ENCODE data around the gene TEX54. TPM values are rescaled to one million over a fixed set of nuclear protein-coding genes. Genes with fewer than 3 reads are reported as not detected.

Gene TEX54
- total and polyA plus RNA-seq, 2 of the 4 experiments (the other 2 are of a cell fraction) = not detected

DNA sequence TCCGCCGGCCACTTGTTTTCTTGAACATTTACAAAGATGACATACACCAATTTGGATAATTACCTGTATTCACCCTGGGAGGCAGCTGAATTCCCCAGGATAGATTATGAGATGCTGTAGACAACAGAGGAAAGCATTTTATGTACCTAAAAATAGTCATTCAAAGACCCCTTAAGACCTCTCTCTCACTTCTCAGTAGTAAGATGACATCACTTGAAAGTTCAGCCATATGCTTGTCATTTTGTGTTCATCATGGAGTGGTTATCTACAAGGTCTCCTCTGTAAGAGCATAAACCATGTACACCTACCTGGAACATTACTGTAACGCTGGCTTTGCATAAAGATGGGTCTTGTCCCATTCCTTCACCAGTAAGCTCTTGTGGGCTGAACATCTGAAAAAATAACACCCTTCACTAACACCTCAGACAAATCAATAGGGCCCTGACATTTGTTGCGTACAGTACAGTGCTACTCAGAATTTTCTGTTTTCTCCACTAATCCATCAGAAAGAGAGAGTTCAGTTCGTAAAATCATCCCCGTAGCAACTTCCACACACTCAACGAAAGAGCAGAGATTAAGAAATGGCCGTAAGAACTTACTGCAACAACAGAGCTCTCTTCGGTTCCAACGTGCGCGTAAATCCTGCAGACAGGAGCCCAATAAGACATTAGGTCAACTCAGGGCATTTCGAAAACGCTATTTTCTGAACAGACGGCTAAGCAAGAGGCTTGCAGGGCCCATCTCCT, 22.4 kb upstream of the TEX54 start (continued):
- no peak for TF ChIP-seq USF2 (IDR thresholded peaks at IDR 0.05; ENCODE audit: low read depth, low read length)

- H3K4ac ChIP-seq (ENCODE audit: low read depth, low read length) = no peak overlapping the region
- 0 out of 2 replicates have a peak, but pooled peaks cover 4% of the 10 kb centered on the region for H3K9me1 ChIP-seq (ENCODE audit: insufficient read depth, low read length)
- no peak overlapping the region for H2BK120ac ChIP-seq (ENCODE audit: low read depth, low read length)
- DNase-seq = no peak
- H4K91ac ChIP-seq (ENCODE audit: insufficient read depth, low read depth, low read length) = no peak overlapping the region
- no peak overlapping the region for H3K18ac ChIP-seq (ENCODE audit: low read depth, low read length)
- no peak overlapping the region for H2AK5ac ChIP-seq (ENCODE audit: low read depth, low read length)
- H3K23ac ChIP-seq (ENCODE audit: low read depth, low read length) = peak overlapping the region; percentile 97
- no peak for TF ChIP-seq CEBPB (IDR thresholded peaks at IDR 0.05; ENCODE audit: low read depth, low read length)
- CTCF ChIA-PET = interaction anchor here (1.9 kb wide), 1 partner anchor 27 kb away, joined by 6 read pairs; the partner anchor contains the start of gene SLC3A2
- H3K56ac ChIP-seq (ENCODE audit: extremely low read depth, insufficient read depth, low read length) = peak overlapping the region; percentile 95; the same call in 1 of the 2 replicates
- ATAC-seq (ENCODE audit: low read depth) = no peak
- H4K5ac ChIP-seq (ENCODE audit: low read depth, low read length) = no peak overlapping the region
- H2BK15ac ChIP-seq (ENCODE audit: low read depth, low read length) = no peak overlapping the region
- H2AFZ ChIP-seq (replicated peaks; ENCODE audit: low read length, poor library complexity) = no peak overlapping the region
- no peak overlapping the region for H2AK9ac ChIP-seq (replicated peaks; ENCODE audit: low read depth, low read length, poor library complexity)
- no peaks in the 10 kb centered on the region for H3K9me3 ChIP-seq (ENCODE audit: control insufficient read depth, insufficient read depth, low read length)
- no peak overlapping the region for H2BK5ac ChIP-seq (ENCODE audit: low read depth, low read length, poor library complexity, severe bottlenecking)
- peak overlapping the region; percentile 72 for H3K4me3 ChIP-seq (ENCODE audit: insufficient read depth, low read depth, low read length)
- dilution Hi-C loops (cut with HindIII; ENCODE audit: low sequenced_read_pairs, unreplicated experiment) = no loop called here
- H3K4me1 ChIP-seq (ENCODE audit: control insufficient read depth, insufficient read depth, low read length) = peaks cover 2% of the 10 kb centered on the region; the same call in 1 of the 2 replicates
- no peak overlapping the region for H4K8ac ChIP-seq (ENCODE audit: low read depth in 2 of 2, low read length in 2 of 2)
- H3K79me1 ChIP-seq (ENCODE audit: low read depth in 1 of 2, low read length in 2 of 2) = peaks cover 20 to 50% of the 10 kb centered on the region in 2 experiments
- H3K27me3 ChIP-seq (ENCODE audit: control insufficient read depth, insufficient read depth, low read length) = no peaks in the 10 kb centered on the region
- H3K9ac ChIP-seq (ENCODE audit: low read depth, low read length) = peak overlapping the region; percentile 97
- H2BK20ac ChIP-seq (ENCODE audit: low read depth, low read length) = no peak overlapping the region
- no CpG with 5 or more reads among the region's 8 CpGs for WGBS, 2 experiments (ENCODE audit: extremely low coverage in 2 of 2, insufficient read length in 1 of 2)
- in situ Hi-C loops (cut with MboI; ENCODE audit: low sequenced_read_pairs) = loop anchor here (25.0 kb wide), 1 partner anchor 467 kb away; no protein-coding TSS in a partner anchor
- H3K27ac ChIP-seq (ENCODE audit: insufficient read depth, low read length) = no peak overlapping the region
- H3K36me3 ChIP-seq (ENCODE audit: control insufficient read depth, insufficient read depth, low read length) = peaks cover 30% of the 10 kb centered on the region
- no TSS peak for BruUV-seq (replicated peaks)
- H4K20me1 ChIP-seq (ENCODE audit: insufficient read depth, low read length) = peaks cover 42% of the 10 kb centered on the region
- peak overlapping the region; percentile 69; the same call in 1 of the 2 replicates for H3K14ac ChIP-seq (replicated peaks; ENCODE audit: low read depth, low read length)
- peak overlapping the region; percentile 83 for H3K4me2 ChIP-seq (ENCODE audit: low read depth, low read length)
- POLR2A ChIA-PET (ENCODE audit: unreplicated experiment) = interaction anchor here (0.5 kb wide), 2 partner anchors 17 to 41 kb away, joined by 3 to 9 read pairs; no protein-coding TSS in a partner anchor
- intact Hi-C loops (cut with micrococcal nuclease) = no loop called here
These were observed 21.6 kb upstream of the TEX54 start for GRCh38 chr11:62854013-62854824.
